Measurements from ENCODE around the gene PHF11. TPM values are rescaled to one million over a fixed set of nuclear protein-coding genes. Genes with fewer than 3 reads are reported as not detected.

Gene PHF11
- total and polyA plus RNA-seq, 2 of the 13 experiments (the other 11 are each of a cell fraction or from before 2014, with no cell fraction given) = 15.8 to 22.0 TPM

- TF ChIP-seq THAP9 (CRISPR knock-in tag; IDR thresholded peaks at IDR 0.05; ENCODE audit: borderline replicate concordance) = no peak
- no peak for TF ChIP-seq DDIT3 (CRISPR knock-in tag; IDR thresholded peaks at IDR 0.05)
- no peak for TF ChIP-seq FOXP1 (IDR thresholded peaks at IDR 0.05)
- TF ChIP-seq FOXP1 (CRISPR knock-in tag; IDR thresholded peaks at IDR 0.05) = no peak
- no peak for TF ChIP-seq ZNF775 (CRISPR knock-in tag; IDR thresholded peaks at IDR 0.05; ENCODE audit: borderline replicate concordance)
- TF ChIP-seq PAX8 (CRISPR knock-in tag; IDR thresholded peaks at IDR 0.05; ENCODE audit: borderline replicate concordance) = no peak
- no peak for TF ChIP-seq ZFP36L2 (CRISPR knock-in tag; IDR thresholded peaks at IDR 0.05)
- no peak for TF ChIP-seq KLF11 (CRISPR knock-in tag; IDR thresholded peaks at IDR 0.05)
- no peak for TF ChIP-seq ZSCAN9 (CRISPR knock-in tag; IDR thresholded peaks at IDR 0.05; ENCODE audit: borderline replicate concordance)
- no peak for TF ChIP-seq ZNF543 (CRISPR knock-in tag; IDR thresholded peaks at IDR 0.05)
- peak; percentile 39 for TF ChIP-seq PTBP1 (IDR thresholded peaks at IDR 0.05; ENCODE audit: low read depth, low read length, poor library complexity, severe bottlenecking)
- no peak for TF ChIP-seq FLYWCH1 (CRISPR knock-in tag; IDR thresholded peaks at IDR 0.05)
- no peak for TF ChIP-seq MTF2 (CRISPR knock-in tag; IDR thresholded peaks at IDR 0.05; ENCODE audit: borderline replicate concordance)
- no peak for TF ChIP-seq ZMYM3 (CRISPR knock-in tag; IDR thresholded peaks at IDR 0.05)
- TF ChIP-seq E2F1 (CRISPR knock-in tag; IDR thresholded peaks at IDR 0.05) = no peak
- no peak for TF ChIP-seq KDM4B (CRISPR knock-in tag; IDR thresholded peaks at IDR 0.05)
- no peak for TF ChIP-seq ZNF382 (CRISPR knock-in tag; IDR thresholded peaks at IDR 0.05; ENCODE audit: borderline replicate concordance)
- TF ChIP-seq ZNF343 (CRISPR knock-in tag; IDR thresholded peaks at IDR 0.05) = no peak
- TF ChIP-seq HOXA9 (CRISPR knock-in tag; IDR thresholded peaks at IDR 0.05; ENCODE audit: borderline replicate concordance) = no peak
- TF ChIP-seq ZNF30 (CRISPR knock-in tag; IDR thresholded peaks at IDR 0.05) = no peak
- no peak for TF ChIP-seq NKX3-1 (CRISPR knock-in tag; IDR thresholded peaks at IDR 0.05)
- no peak for TF ChIP-seq SNAPC5 (CRISPR knock-in tag; IDR thresholded peaks at IDR 0.05; ENCODE audit: borderline replicate concordance)
- TF ChIP-seq ZSCAN30 (CRISPR knock-in tag; IDR thresholded peaks at IDR 0.05) = no peak
- TF ChIP-seq ZNF550 (CRISPR knock-in tag; IDR thresholded peaks at IDR 0.05; ENCODE audit: borderline replicate concordance) = no peak
- peak; percentile 51 for TF ChIP-seq PHF21A (CRISPR knock-in tag; IDR thresholded peaks at IDR 0.05)
These were observed at the start of gene PHF11 (continued) for GRCh38 chr13:49495783-49496762.

All from HepG2 (cell line).